ENCODE measurements around the gene ZCWPW1.

DNA sequence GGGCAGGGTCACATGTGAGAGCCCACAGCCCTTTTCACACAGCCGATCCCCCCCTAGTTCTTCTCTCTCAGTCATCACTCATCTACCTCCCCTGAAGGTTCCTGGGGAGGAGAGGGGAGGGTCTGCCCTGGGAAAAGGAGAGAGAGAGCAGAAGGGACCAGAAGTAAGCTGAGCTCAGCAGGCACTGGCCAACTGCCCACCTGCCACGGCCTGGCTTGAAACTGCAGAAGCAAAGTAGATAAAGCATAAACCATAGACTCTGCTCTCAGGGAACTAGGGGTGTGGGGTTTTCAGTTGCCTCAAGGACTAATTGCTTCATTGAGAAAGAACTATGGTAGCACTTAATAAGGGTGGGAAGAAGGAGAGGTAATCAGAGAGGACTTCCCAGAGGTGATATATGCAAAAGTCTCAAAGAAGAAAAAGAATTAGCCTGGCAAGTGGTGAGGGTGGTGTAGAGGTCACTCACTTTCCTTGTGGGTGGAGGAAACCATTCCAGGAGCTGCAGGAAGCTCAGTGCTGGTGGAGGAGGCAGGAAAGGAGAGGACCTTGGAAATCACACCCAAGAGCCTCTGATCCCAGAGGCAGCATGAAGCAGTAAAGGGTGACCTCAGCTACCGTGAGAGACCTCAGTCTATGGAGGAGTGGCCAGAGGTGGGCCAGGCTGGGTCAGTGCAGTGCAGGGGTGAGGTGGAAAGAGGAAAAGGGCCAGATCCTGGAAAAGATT, 38.1 kb downstream of the ZCWPW1 start:
- TF ChIP-seq CTCF (IDR thresholded peaks at IDR 0.05; ENCODE audit: insufficient read depth, low read length, poor library complexity, severe bottlenecking) (no peak), EZH2phosphoT487 (conservative IDR thresholded peaks at IDR 0.05; ENCODE audit: low read length) (no peak)
